HEK293 (cell line): Measurements from ENCODE around the gene LGR5.

Experiments used
- CTCF ChIA-PET: fragments of 350-600 bp; formaldehyde crosslinking; extraction: SDS; loops from one replicate; lab custom pipeline; 2021; ENCODE audit warnings: antibody characterized with exemption; lab: Yijun Ruan, JAX
- POLR2A ChIA-PET: fragments of 300-600 bp; formaldehyde crosslinking; extraction: SDS; loops from one replicate; lab custom pipeline; 2020; ENCODE audit warnings: antibody characterized with exemption, inconsistent platforms; lab: Yijun Ruan, JAX
- H3K27ac ChIP-seq: fragments of 200-500 bp; sonication (Bioruptor generic); 2 replicates; pipeline ENCODE4 v1.5.1; 2014; ENCODE audit warnings: low read depth, low read length, control low read depth, inconsistent platforms; ENCODE audit errors: extremely low read depth
- H3K36me3 ChIP-seq, 2 experiments: fragments of 200-500 bp in 1 of 2; sonication (Bioruptor generic) in 1 of 2; 1 replicate in 1 of 2; 2 replicates in 1 of 2; pipeline ENCODE4 v1.5.1; 2014 to 2017; ENCODE audit warnings: inconsistent platforms in 2 of 2, low read length in 2 of 2; ENCODE audit not compliant: control insufficient read depth in 2 of 2, insufficient read depth in 1 of 2
- H3K4me1 ChIP-seq: fragments of 200-500 bp; sonication (Bioruptor generic); 2 replicates; pipeline ENCODE4 v1.5.1; 2014; ENCODE audit warnings: mild to moderate bottlenecking, low read length, inconsistent platforms; ENCODE audit not compliant: control insufficient read depth, insufficient read depth
- H3K4me3 ChIP-seq: 2 replicates; pipeline ENCODE4 v1.5.1; 2011; ENCODE audit warnings: low read depth, mild to moderate bottlenecking, control low read depth, low read length, moderate library complexity
- H3K9me3 ChIP-seq: fragments of 200-500 bp; sonication (Bioruptor generic); 2 replicates; pipeline ENCODE4 v1.5.1; 2014; ENCODE audit warnings: low read depth, low read length, inconsistent platforms; ENCODE audit not compliant: control insufficient read depth, insufficient read depth
- ATF2 ChIP-seq: fragments of 450-650 bp; formaldehyde crosslinking; IDR thresholded peaks from 2 replicates; pipeline ENCODE4 v1.5.1; 2016; ENCODE audit warnings: missing biosample characterization, missing genetic modification characterization, low read depth
- MEIS1 ChIP-seq: sonication (generic); formaldehyde crosslinking; IDR thresholded peaks from 2 replicates; pipeline ENCODE4 v1.8.1; 2022; ENCODE audit warnings: missing genetic modification reagents, mild to moderate bottlenecking, borderline replicate concordance
- ZBTB17 ChIP-seq: fragments of 450-650 bp; formaldehyde crosslinking; IDR thresholded peaks from 2 replicates; pipeline ENCODE4 v1.5.1; 2016; ENCODE audit warnings: missing biosample characterization, missing genetic modification characterization
- ZBTB44 ChIP-seq: fragments of 450-650 bp; IDR thresholded peaks from 2 replicates; pipeline ENCODE4 v1.5.1; 2018; ENCODE audit warnings: missing biosample characterization, mild to moderate bottlenecking, missing genetic modification characterization
- ZFHX2 ChIP-seq: fragments of 450-650 bp; formaldehyde crosslinking; conservative IDR thresholded peaks from 2 replicates; pipeline ENCODE4 v1.5.1; 2016; ENCODE audit warnings: missing biosample characterization, missing genetic modification characterization
- ZNF121 ChIP-seq: fragments of 450-650 bp; formaldehyde crosslinking; IDR thresholded peaks from 2 replicates; pipeline ENCODE4 v1.5.1; 2016; ENCODE audit warnings: missing biosample characterization, missing genetic modification characterization
- ZNF146 ChIP-seq: fragments of 450-650 bp; formaldehyde crosslinking; IDR thresholded peaks from 2 replicates; pipeline ENCODE4 v1.5.1; 2016; ENCODE audit warnings: missing biosample characterization, missing genetic modification characterization
- ZNF155 ChIP-seq: fragments of 450-650 bp; formaldehyde crosslinking; IDR thresholded peaks from 2 replicates; pipeline ENCODE4 v1.5.1; 2016; ENCODE audit warnings: missing biosample characterization, missing genetic modification characterization
- ZNF2 ChIP-seq: fragments of 450-650 bp; formaldehyde crosslinking; IDR thresholded peaks from 2 replicates; pipeline ENCODE4 v1.5.1; 2016; ENCODE audit warnings: missing biosample characterization, missing genetic modification characterization
- ZNF341 ChIP-seq: fragments of 450-650 bp; formaldehyde crosslinking; IDR thresholded peaks from 2 replicates; pipeline ENCODE4; 2016; ENCODE audit warnings: low read depth, missing biosample characterization, missing genetic modification characterization
- ZNF544 ChIP-seq: fragments of 450-650 bp; formaldehyde crosslinking; IDR thresholded peaks from 2 replicates; pipeline ENCODE4 v1.5.0; 2017; ENCODE audit warnings: missing biosample characterization, missing genetic modification characterization
- ZNF660 ChIP-seq: fragments of 450-650 bp; IDR thresholded peaks from 2 replicates; pipeline ENCODE4 v1.5.1; 2018; ENCODE audit warnings: missing biosample characterization, mild to moderate bottlenecking, missing genetic modification characterization
- ZNF664 ChIP-seq: fragments of 450-650 bp; formaldehyde crosslinking; IDR thresholded peaks from 2 replicates; pipeline ENCODE4 v1.5.1; 2016; ENCODE audit warnings: missing biosample characterization, missing genetic modification characterization
- ZNF777 ChIP-seq: fragments of 450-650 bp; formaldehyde crosslinking; IDR thresholded peaks from 2 replicates; pipeline ENCODE4 v1.5.1; 2017; ENCODE audit warnings: missing biosample characterization, missing genetic modification characterization, borderline replicate concordance
- ZNF843 ChIP-seq: fragments of 450-650 bp; formaldehyde crosslinking; IDR thresholded peaks from 2 replicates; pipeline ENCODE4 v1.5.1; 2016; ENCODE audit warnings: missing biosample characterization, missing genetic modification characterization
- TF ChIP-seq, protein P1 (sequence below): fragments of 450-650 bp; formaldehyde crosslinking; IDR thresholded peaks from 2 replicates; pipeline ENCODE4 v1.5.1; 2016; ENCODE audit warnings: missing biosample characterization, missing genetic modification characterization
- TF ChIP-seq, protein P2 (sequence below): fragments of 450-650 bp; formaldehyde crosslinking; IDR thresholded peaks from 2 replicates; pipeline ENCODE4 v1.5.1; 2016; ENCODE audit warnings: missing biosample characterization, missing genetic modification characterization

The LGR5 gene

DNA sequence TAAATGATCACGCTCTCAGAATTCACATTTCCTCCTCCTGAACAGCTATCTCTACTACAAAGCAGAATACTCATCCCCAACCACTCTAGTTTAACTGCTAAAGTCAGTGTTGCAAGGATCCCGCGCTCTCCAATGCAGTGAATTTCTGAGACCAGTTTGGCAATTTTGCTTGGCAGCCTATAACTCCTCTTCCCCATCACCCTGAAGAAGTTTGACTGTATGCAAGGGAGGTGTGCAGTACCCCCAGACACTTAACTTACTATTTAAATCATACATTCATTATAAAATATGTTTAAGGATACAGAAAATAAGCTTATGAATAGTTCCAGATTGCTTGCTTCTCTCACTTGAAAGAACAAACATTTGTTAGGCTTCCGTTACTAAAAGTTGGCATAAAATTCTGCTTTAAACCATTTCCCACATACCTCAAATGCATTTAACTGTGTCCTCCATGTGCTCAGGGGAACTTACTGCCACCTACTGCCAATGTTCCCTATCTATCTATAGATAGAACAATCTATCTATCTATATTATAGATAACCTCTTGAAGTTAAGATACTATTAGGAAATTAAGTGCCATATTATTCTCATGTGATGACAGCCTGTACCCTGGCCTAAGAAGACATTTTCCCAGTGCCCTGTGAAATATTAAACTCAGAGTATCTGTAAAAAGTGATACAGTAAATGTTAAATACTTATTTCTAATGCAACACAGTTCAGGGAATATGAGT, 2.4 kb downstream of the LGR5 start:
- H3K9me3 ChIP-seq: no peaks in the 10 kb centered on the region
- H3K27ac ChIP-seq: no peak overlapping the region
- H3K4me1 ChIP-seq: peaks cover 9% of the 10 kb centered on the region; the same call in 1 of the 2 replicates
- POLR2A ChIA-PET: no interaction called here
- CTCF ChIA-PET: interaction anchor here (0.6 to 1.8 kb wide), 3 partner anchors 16 to 131 kb away, joined by 3 to 10 read pairs (median 4); no protein-coding TSS in a partner anchor
- H3K36me3 ChIP-seq: no peaks in the 10 kb centered on the region
- no peak for TF ChIP-seq ZFHX2 (tag by site-specific recombination)
- TF ChIP-seq MEIS1: no peak
- TF ChIP-seq ZNF341 (tag by site-specific recombination): no peak
- no peak for TF ChIP-seq ZBTB17
- TF ChIP-seq, protein P1, sequence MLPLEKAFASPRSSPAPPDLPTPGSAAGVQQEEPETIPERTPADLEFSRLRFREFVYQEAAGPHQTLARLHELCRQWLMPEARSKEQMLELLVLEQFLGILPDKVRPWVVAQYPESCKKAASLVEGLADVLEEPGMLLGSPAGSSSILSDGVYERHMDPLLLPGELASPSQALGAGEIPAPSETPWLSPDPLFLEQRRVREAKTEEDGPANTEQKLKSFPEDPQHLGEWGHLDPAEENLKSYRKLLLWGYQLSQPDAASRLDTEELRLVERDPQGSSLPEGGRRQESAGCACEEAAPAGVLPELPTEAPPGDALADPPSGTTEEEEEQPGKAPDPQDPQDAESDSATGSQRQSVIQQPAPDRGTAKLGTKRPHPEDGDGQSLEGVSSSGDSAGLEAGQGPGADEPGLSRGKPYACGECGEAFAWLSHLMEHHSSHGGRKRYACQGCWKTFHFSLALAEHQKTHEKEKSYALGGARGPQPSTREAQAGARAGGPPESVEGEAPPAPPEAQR (tag by site-specific recombination): no peak
- TF ChIP-seq ZNF121 (tag by site-specific recombination): no peak
- no peak for TF ChIP-seq ZNF843
- peak; percentile 18; the same call in 1 of the 2 replicates for TF ChIP-seq ZNF146
- no peak for TF ChIP-seq ZNF664 (tag by site-specific recombination)
- 0 out of 2 replicates have a peak, but pooled peaks have one; percentile 15 for TF ChIP-seq ZBTB44 (tag by site-specific recombination)
- TF ChIP-seq ATF2 (tag by site-specific recombination): no peak
- no peak for TF ChIP-seq ZNF777 (tag by site-specific recombination)
- TF ChIP-seq, protein P2, sequence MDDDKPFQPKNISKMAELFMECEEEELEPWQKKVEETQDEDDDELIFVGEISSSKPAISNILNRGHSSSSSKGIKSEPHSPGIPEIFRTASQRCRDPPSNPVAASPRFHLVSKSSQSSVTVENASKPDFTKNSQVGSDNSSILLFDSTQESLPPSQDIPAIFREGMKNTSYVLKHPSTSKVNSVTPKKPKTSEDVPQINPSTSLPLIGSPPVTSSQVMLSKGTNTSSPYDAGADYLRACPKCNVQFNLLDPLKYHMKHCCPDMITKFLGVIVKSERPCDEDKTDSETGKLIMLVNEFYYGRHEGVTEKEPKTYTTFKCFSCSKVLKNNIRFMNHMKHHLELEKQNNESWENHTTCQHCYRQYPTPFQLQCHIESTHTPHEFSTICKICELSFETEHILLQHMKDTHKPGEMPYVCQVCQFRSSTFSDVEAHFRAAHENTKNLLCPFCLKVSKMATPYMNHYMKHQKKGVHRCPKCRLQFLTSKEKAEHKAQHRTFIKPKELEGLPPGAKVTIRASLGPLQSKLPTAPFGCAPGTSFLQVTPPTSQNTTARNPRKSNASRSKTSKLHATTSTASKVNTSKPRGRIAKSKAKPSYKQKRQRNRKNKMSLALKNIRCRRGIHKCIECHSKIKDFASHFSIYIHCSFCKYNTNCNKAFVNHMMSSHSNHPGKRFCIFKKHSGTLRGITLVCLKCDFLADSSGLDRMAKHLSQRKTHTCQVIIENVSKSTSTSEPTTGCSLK (tag by site-specific recombination): no peak
- TF ChIP-seq ZNF660 (tag by site-specific recombination): no peak
- no peak for TF ChIP-seq ZNF155 (tag by site-specific recombination)
- H3K4me3 ChIP-seq: no peak overlapping the region

- H3K36me3 ChIP-seq: no peaks in the 10 kb centered on the region
- ChIA-PET POLR2A (no interaction called here), CTCF (interaction anchor here (0.6 to 1.8 kb wide), 4 partner anchors 15 to 202 kb away, joined by 3 to 10 read pairs (median 3); no protein-coding TSS in a partner anchor)
- H3K9me3 ChIP-seq: no peaks in the 10 kb centered on the region
- H3K27ac ChIP-seq: no peak overlapping the region
- TF ChIP-seq ZNF2 (0 out of 2 replicates have a peak, but pooled peaks have one; percentile 34), ZNF544 (tag by site-specific recombination) (no peak)
- H3K4me1 ChIP-seq: peaks cover 9% of the 10 kb centered on the region; the same call in 1 of the 2 replicates
- H3K4me3 ChIP-seq: no peak overlapping the region
These were observed 3.0 kb downstream of the LGR5 start for GRCh38 chr12:71442567-71442931.
